IMR-90 (cell line): ENCODE data around the gene FAM210B.

Experiments
- CEBPB ChIP-seq: IDR thresholded peaks from 2 replicates; pipeline ENCODE4 v1.6.1; 2012; ENCODE audit warnings: low read depth, low read length, improper control_type of control experiment
- CTCF ChIP-seq: conservative IDR thresholded peaks from 2 replicates; pipeline ENCODE4 v1.5.1; 2012; ENCODE audit warnings: mild to moderate bottlenecking, low read depth, low read length, improper control_type of control experiment
- FOS ChIP-seq: fragments of 150-350 bp; IDR thresholded peaks from 2 replicates; pipeline ENCODE4 v1.6.1; 2016; ENCODE audit warnings: low read depth, low read length
- MAFK ChIP-seq: IDR thresholded peaks from 2 replicates; pipeline ENCODE4 v1.6.1; 2012; ENCODE audit warnings: low read depth, low read length, improper control_type of control experiment
- MAZ ChIP-seq: IDR thresholded peaks from 2 replicates; pipeline ENCODE4 v1.6.1; 2012; ENCODE audit warnings: low read depth, mild to moderate bottlenecking, low read length, improper control_type of control experiment, moderate library complexity, borderline replicate concordance
- MXI1 ChIP-seq: IDR thresholded peaks from 2 replicates; pipeline ENCODE4 v1.6.1; 2012; ENCODE audit warnings: low read depth, mild to moderate bottlenecking, low read length, moderate library complexity, borderline replicate concordance
- POLR2A ChIP-seq: IDR thresholded peaks from 2 replicates; pipeline ENCODE4 v1.6.1; 2012; ENCODE audit warnings: mild to moderate bottlenecking, low read depth, low read length
- RCOR1 ChIP-seq: IDR thresholded peaks from 2 replicates; pipeline ENCODE4 v1.6.1; 2012; ENCODE audit warnings: mild to moderate bottlenecking, low read length, improper control_type of control experiment; ENCODE audit not compliant: insufficient replicate concordance
- RFX5 ChIP-seq: IDR thresholded peaks from 2 replicates; pipeline ENCODE4 v1.8.0; 2012; ENCODE audit warnings: low read depth, mild to moderate bottlenecking, low read length, moderate library complexity
- SMC3 ChIP-seq: fragments of 150-350 bp; IDR thresholded peaks from 2 replicates; pipeline ENCODE4 v1.6.1; 2016; ENCODE audit warnings: low read depth, mild to moderate bottlenecking, antibody characterized with exemption, low read length, moderate library complexity
- USF2 ChIP-seq: fragments of 150-350 bp; IDR thresholded peaks from 2 replicates; pipeline ENCODE4 v1.6.1; 2017; ENCODE audit warnings: mild to moderate bottlenecking, antibody characterized with exemption, low read length, low read depth

GRCh38 chr20:56400001-56400640 lies 41.3 kb downstream of the FAM210B start:
- TF ChIP-seq CTCF (peak; percentile 77), SMC3 (peak; percentile 86), RCOR1 (no peak), POLR2A (no peak), MAZ (no peak), RFX5 (no peak), MXI1 (no peak), CEBPB (no peak), FOS (no peak), MAFK (no peak), USF2 (no peak)
